ENCODE data around the gene ARG2. TPM values are rescaled to one million over a fixed set of nuclear protein-coding genes. Genes with fewer than 3 reads are reported as not detected.

ARG2 gene
- total and polyA plus RNA-seq, 2 of the 4 experiments (the other 2 are of a cell fraction) = 1.1 to 2.5 TPM

GRCh38 chr14:67575684-67576083 is 44.0 kb upstream of the ARG2 start:
- ChIA-PET POLR2A (ENCODE audit: unreplicated experiment) (no interaction called here), CTCF (no interaction called here)
- H2BK5ac ChIP-seq (ENCODE audit: low read depth, low read length, poor library complexity, severe bottlenecking) = no peak overlapping the region
- no peak overlapping the region for H4K5ac ChIP-seq (ENCODE audit: low read depth, low read length)
- intact Hi-C loops (cut with micrococcal nuclease) = no loop called here
- no TSS peak for BruUV-seq (replicated peaks)
- no peak overlapping the region for H2BK120ac ChIP-seq (ENCODE audit: low read depth, low read length)
- no peak overlapping the region for H2AK9ac ChIP-seq (replicated peaks; ENCODE audit: low read depth, low read length, poor library complexity)
- no peaks in the 10 kb centered on the region for H3K9me3 ChIP-seq (ENCODE audit: control insufficient read depth, insufficient read depth, low read length)
- 0 out of 2 replicates have a peak, but pooled peaks cover 3% of the 10 kb centered on the region for H3K9me1 ChIP-seq (ENCODE audit: insufficient read depth, low read length)
- no peak overlapping the region for H3K4me2 ChIP-seq (ENCODE audit: low read depth, low read length)
- H3K18ac ChIP-seq (ENCODE audit: low read depth, low read length) = no peak overlapping the region
- H3K79me1 ChIP-seq (ENCODE audit: low read depth in 1 of 2, low read length in 2 of 2) = no peaks in the 10 kb centered on the region
- H2BK15ac ChIP-seq (ENCODE audit: low read depth, low read length) = no peak overlapping the region
- WGBS, 2 experiments (ENCODE audit: extremely low coverage in 2 of 2, insufficient read length in 1 of 2) = 55% methylated on average over 3 of the region's 9 CpGs; no CpG with 5 or more reads in 1 of the 2 experiments
- ATAC-seq (ENCODE audit: low read depth) = no peak
- H3K4me1 ChIP-seq (ENCODE audit: control insufficient read depth, insufficient read depth, low read length) = no peaks in the 10 kb centered on the region
- in situ Hi-C loops (cut with MboI; ENCODE audit: low sequenced_read_pairs) = no loop called here
- no peak overlapping the region for H4K91ac ChIP-seq (ENCODE audit: insufficient read depth, low read depth, low read length)
- H2BK20ac ChIP-seq (ENCODE audit: low read depth, low read length) = no peak overlapping the region
- DNase-seq = no peak
- H3K56ac ChIP-seq (ENCODE audit: extremely low read depth, insufficient read depth, low read length) = no peak overlapping the region
- H3K14ac ChIP-seq (replicated peaks; ENCODE audit: low read depth, low read length) = no peak overlapping the region
- H3K36me3 ChIP-seq (ENCODE audit: control insufficient read depth, insufficient read depth, low read length) = no peaks in the 10 kb centered on the region
- no peak overlapping the region for H3K4ac ChIP-seq (ENCODE audit: low read depth, low read length)
- TF ChIP-seq CEBPB (IDR thresholded peaks at IDR 0.05; ENCODE audit: low read depth, low read length) (no peak), RAD21 (IDR thresholded peaks at IDR 0.05; ENCODE audit: low read length) (no peak), FOS (IDR thresholded peaks at IDR 0.05; ENCODE audit: low read depth, low read length) (no peak), POLR2A (IDR thresholded peaks at IDR 0.05; ENCODE audit: low read depth, low read length) (no peak), MAFK (IDR thresholded peaks at IDR 0.05; ENCODE audit: low read depth, low read length) (no peak), RCOR1 (IDR thresholded peaks at IDR 0.05; ENCODE audit: insufficient replicate concordance, low read length) (no peak), SMC3 (IDR thresholded peaks at IDR 0.05; ENCODE audit: low read depth, low read length) (no peak)
- TF ChIP-seq, protein P1, sequence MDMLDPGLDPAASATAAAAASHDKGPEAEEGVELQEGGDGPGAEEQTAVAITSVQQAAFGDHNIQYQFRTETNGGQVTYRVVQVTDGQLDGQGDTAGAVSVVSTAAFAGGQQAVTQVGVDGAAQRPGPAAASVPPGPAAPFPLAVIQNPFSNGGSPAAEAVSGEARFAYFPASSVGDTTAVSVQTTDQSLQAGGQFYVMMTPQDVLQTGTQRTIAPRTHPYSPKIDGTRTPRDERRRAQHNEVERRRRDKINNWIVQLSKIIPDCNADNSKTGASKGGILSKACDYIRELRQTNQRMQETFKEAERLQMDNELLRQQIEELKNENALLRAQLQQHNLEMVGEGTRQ (IDR thresholded peaks at IDR 0.05; ENCODE audit: low read depth, low read length) = no peak
- dilution Hi-C loops (cut with HindIII; ENCODE audit: low sequenced_read_pairs, unreplicated experiment) = no loop called here
- no peak overlapping the region for H2AK5ac ChIP-seq (ENCODE audit: low read depth, low read length)
- H3K4me3 ChIP-seq (ENCODE audit: insufficient read depth, low read depth, low read length) = no peak overlapping the region
- H3K27me3 ChIP-seq (ENCODE audit: control insufficient read depth, insufficient read depth, low read length) = peaks cover 5% of the 10 kb centered on the region
- H3K23ac ChIP-seq (ENCODE audit: low read depth, low read length) = no peak overlapping the region
- no peak overlapping the region for H3K27ac ChIP-seq (ENCODE audit: insufficient read depth, low read length)
- no peaks in the 10 kb centered on the region for H4K20me1 ChIP-seq (ENCODE audit: insufficient read depth, low read length)
- no peak overlapping the region for H4K8ac ChIP-seq (ENCODE audit: low read depth in 2 of 2, low read length in 2 of 2)
- H3K9ac ChIP-seq (ENCODE audit: low read depth, low read length) = no peak overlapping the region
- no peak overlapping the region for H2AFZ ChIP-seq (replicated peaks; ENCODE audit: low read length, poor library complexity)

Data from IMR-90 (cell line).